Activated naive CD4-positive, alpha-beta T cell treated with Interleukin-2 at 50 U/mL for 16 hours (primary cell): ENCODE results near the gene CHRNB4.
"Not testable (repeated sequence)": the region's sequence is repeated elsewhere in the genome, so short reads cannot be mapped to it uniquely, and the experiment has no call there.

Experiments used
- DNase-seq: peaks from one replicate; pipeline ENCODE4 v3.0.0-alpha.2; 2020

The CHRNB4 gene

GRCh38 chr15:78641102-78641748, at the start of gene CHRNB4:
Gene CHRNB4, minus strand, starts transcription at chr15:78641210. Its CDS starts 77 bp downstream, at chr15:78641133.
- DNase-seq = no peak

DNA sequence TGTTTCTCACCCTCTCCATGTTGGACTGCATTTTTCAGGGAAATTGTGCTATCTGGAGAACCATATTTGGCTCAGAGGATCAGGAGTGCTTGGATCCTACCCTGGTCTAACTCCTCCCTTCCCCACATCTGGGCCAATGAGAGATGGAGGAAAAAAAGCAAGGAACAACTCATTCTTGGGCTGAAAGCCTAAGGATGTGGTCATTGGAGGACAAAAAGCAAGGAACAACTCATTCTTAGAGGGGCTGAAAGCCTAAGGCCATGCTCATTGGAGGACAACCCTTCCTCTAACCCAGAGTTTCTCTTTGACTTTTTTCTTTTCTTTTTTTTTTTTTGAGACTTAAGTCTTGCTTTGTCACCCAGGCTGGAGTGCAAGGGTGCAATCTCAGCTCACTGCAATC, 48.6 kb upstream of the CHRNB4 start:
- no peak for DNase-seq

DNA sequence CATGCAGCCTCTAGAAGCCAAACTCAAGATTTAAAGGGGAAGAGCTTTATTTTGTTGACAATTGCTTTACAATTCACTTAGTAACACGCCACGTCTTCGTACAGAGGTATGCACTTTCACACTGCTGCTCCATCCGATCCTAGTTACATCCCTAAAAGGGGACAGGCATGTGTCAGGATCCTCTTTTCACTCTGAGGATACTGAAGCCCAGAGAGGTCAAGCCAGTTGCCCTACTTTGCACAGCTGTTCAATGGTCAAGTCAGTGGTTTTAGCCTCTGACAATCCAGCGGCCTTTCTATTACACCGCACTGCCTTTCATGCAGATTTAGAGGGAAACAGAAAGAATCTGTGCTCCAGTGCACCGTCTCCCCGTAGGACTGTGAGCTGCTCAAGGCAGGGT, 44.9 kb upstream of the CHRNB4 start:
- DNase-seq = no peak

DNA sequence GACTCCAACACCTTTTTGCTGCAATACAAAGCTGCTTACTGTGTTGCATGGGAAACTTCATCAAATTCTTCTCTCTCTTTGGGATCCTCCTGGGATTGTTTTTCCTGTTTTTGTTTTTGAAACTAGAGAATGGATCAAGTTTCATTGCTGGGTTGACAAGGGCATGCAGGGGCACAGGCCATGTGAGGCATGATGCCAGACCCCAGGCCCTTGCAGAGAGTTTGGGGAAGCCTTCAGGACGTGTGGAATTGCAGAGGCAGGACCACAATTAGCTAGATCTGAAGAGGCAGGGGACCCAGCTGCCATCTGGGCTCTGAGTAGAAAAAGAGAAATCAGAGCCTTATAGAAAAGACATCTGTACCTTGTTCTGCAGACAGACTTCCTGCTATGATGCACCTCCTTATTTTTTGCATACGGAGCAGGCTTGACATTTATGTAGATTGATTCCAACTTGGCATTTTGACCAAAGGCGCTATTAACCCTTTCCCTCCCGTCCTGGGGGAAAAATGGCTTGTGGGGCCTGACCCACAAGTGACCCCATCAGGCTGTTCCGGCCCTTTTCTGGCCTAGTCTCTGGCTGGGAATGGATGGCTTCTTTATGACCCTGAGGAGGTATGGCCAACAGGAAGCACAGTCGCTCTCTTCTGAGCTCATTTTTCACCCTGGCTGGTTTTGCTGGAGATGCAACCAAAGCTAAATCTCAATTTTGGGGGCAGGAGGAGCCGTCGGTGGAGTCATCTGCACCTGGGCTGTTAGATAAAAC, 44.3 kb upstream of the CHRNB4 start:
- DNase-seq = no peak

GRCh38 chr15:78684657-78685056, 43.6 kb upstream of the CHRNB4 start:
- no peak for DNase-seq

GRCh38 chr15:78683599-78683998, 42.6 kb upstream of the CHRNB4 start:
- DNase-seq = not testable (repeated sequence)

DNA sequence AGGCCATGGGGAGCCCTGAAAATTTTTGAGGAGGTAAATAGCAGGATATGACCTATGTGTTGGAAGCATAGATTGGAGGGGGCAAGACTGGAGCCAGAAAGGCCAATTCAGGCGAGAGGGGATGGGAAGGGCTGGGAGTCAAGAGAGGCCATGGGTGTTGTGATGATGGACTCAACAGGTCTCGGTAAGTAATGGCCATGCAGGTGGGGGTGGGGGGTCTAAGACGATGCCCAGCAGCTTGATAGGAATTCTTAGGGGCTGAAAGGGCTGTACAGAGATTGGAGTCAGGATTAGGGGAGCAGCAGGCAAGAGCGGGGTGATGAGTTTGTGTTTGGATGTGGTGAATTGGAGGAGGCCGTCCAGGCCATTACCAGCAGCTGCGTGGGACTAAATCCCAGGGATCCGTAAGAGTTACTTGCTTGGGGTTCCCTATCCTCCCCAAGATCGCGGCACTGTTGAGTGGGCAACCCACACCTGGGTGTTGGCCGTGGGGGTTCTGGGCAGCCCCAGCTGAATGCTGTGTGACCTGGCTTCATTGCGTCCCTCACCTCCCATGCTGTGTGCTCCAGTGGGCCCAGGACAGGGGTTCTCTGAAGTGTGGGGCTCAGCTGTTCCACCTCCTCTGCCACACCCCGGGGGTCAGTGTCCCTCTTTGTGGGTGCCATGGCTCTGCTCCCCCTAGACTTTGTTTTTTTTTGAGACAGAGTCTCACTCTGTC, 41.8 kb upstream of the CHRNB4 start:
- DNase-seq = no peak

- DNase-seq = no peak
Measured at GRCh38 chr15:78682004-78682651, 41.1 kb upstream of the CHRNB4 start.

- DNase-seq = no peak
Measured at GRCh38 chr15:78681281-78682003, 40.4 kb upstream of the CHRNB4 start.

DNA sequence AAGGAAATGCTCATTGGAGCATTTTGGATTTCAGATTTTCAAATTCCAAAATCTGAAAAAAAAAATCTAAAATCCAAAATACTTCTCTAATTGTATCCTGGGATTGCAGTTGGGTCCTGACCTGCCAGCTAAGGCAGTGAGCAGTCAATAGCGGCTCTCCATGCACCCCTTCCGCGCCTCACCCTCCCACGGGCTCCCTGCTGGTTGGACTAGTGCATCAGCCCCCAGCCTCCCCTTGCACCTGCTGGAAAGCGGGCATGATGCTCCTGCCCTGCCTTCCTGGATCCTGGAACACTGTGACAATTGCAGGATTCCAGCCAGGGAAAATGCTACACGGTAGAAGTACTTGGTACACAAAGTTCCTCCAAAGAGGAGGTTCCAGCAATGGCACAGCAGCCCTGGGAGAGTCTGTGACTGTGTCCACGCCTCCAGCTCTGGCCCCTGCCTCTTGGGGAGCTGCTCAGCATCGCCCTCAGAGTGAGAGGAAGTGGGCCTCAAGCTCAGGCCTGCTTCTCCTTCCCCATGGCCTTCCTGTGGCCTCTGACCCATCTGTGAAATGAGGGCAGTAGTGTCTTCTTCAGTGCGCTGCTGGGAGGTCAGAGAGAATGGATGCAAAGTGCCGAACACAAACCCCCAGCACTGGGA, 39.5 kb upstream of the CHRNB4 start:
- DNase-seq = no peak

- no peak for DNase-seq
Measured at GRCh38 chr15:78679089-78679511, 38.1 kb upstream of the CHRNB4 start.

GRCh38 chr15:78676424-78677110, 35.6 kb upstream of the CHRNB4 start:
- DNase-seq = no peak

DNA sequence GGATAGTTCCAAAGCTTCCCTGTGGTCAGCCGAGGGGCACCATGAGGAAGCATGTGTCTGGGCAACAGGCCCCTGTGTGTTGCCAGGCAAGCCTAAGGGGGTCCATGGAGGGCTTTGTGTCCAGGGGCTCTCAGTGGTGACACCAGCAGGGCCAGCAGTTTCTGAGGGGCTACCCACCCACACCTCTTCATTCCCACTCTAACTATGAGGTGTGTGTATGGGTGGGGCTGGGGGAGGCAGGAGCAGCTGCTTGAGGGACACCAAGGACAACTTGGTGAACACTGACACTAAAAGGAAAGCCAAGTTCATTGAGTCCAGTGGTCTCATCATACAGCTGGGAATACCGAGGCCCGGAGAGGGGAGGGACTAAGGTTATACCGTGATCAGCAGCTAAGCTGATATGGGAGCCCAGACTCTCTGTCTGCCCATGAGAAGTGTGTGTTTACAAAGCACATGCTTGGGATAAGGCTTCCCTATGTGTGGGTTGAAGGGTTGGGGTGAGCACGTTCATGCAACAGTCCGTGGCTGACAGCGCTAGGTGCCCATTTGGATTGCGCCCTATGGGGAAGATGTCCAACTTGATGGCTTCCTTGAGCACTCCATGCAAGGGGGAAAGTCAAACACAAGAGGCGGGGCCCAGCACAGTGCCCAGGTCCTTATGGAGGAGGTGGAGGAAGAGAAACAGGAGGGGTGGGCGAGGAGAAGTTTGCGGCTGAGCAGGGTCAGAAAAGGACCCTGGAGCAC, 34.8 kb upstream of the CHRNB4 start:
- DNase-seq = no peak

GRCh38 chr15:78675206-78675605, 34.2 kb upstream of the CHRNB4 start:
- no peak for DNase-seq

DNA sequence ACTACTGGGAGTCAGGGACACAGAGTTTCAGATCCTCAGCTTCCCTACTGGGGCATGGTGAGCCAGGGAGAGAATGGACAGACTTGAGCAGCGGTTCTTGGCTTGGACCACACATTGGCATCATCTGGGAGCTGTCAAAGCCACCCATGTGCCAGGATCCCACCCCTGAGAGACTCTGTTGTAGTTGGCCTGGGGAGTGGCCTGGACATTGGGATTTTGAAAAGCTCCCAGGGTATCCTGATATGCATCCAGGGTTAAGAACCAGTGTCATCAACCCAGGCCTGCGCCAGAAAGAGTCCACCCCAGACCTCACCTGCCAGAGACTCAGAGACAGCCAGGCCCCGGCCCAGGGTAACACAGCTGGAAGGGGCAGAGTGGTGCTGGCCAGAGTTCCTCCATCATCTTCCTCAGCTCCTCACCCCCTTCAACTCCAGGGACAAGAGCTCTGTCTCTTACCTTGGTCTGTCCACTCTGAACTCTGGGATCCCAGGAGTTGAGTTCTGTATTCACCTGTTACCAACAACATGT, 33.0 kb upstream of the CHRNB4 start:
- no peak for DNase-seq

DNA sequence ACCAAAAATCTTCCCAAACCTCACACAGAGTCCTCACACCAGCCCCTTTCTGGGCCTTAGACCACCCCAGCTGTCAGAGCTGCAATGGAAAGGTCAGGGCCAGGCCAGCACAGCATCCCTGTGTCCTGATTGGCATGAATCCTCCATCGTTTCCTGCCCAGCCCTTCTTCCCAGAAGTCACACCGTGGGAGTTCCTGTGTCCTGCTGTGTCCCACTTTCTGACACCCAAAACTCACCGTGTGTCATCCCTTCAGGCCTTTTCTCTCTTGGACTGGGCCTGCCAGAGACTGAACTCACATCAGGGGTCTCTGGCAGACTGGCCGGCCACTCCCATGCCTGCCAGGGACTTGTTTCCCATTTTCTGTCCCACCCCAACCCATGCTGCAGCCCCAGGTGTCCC, 32.5 kb upstream of the CHRNB4 start:
- no peak for DNase-seq

- no peak for DNase-seq
Measured at GRCh38 chr15:78672285-78673014, 31.4 kb upstream of the CHRNB4 start.

DNA sequence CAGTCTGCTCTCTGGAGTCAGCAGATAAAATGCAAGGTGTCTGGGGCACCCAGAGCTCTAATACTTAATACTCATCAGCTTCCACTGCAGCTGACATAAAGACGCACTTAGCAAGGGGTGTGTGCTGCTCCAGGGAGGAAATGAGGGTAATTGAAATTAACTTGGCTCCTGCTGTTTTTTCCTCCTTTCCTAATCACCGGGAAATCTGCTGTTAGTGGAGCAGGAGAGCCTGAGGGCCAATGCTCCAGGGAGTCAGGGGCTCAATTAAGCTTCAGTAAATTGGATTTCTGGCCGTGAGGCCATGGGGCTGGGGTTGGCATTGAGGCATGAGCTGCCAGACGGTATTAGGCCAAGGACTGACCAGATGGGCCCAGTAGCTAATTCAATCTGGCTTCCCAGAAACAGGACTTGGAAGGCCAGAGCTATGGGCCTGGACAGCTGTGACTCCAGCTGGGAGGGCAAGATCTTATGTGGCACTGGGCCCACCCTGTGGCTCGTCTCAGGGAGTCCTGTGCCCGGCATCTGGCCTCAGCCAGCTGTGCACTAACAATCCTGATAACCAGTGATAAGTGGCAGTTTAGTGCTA, 30.7 kb upstream of the CHRNB4 start:
- DNase-seq = no peak

GRCh38 chr15:78668987-78669386, 28.0 kb upstream of the CHRNB4 start:
- DNase-seq = no peak
